Measurements from ENCODE around the gene TP73.

- TF ChIP-seq CTCF (IDR thresholded peaks at IDR 0.05) (no peak), POLR2A (IDR thresholded peaks at IDR 0.05) (no peak)
Measured at GRCh38 chr1:3692598-3692997, 40.3 kb downstream of the TP73 start.
